ENCODE results near the gene ADAMTS17. TPM values are rescaled to one million over a fixed set of nuclear protein-coding genes. Genes with fewer than 3 reads are reported as not detected.

Gene ADAMTS17
- total RNA-seq, 1 donor from 2014 or later = 3.4 TPM

- Mint-ChIP-seq H3K27ac (ENCODE audit: unreplicated experiment) (no peak overlapping the region), H3K27me3 (ENCODE audit: low read depth) (peaks cover 6% of the 10 kb centered on the region), H3K4me3 (ENCODE audit: unreplicated experiment) (no peak overlapping the region)
These were observed 378.5 kb downstream of the ADAMTS17 start for GRCh38 chr15:99963096-99963825.

GRCh38 chr15:99962006-99962561 lies 379.7 kb downstream of the ADAMTS17 start:
- Mint-ChIP-seq H3K27ac (ENCODE audit: unreplicated experiment) (no peak overlapping the region), H3K27me3 (ENCODE audit: low read depth) (peaks cover 6% of the 10 kb centered on the region), H3K4me1 (ENCODE audit: low read depth) (peaks cover 20% of the 10 kb centered on the region), H3K9me3 (ENCODE audit: low read depth) (no peaks in the 10 kb centered on the region), H3K36me3 (ENCODE audit: low read depth) (no peaks in the 10 kb centered on the region), H3K4me3 (ENCODE audit: unreplicated experiment) (no peak overlapping the region)
- TF ChIP-seq, protein P1, sequence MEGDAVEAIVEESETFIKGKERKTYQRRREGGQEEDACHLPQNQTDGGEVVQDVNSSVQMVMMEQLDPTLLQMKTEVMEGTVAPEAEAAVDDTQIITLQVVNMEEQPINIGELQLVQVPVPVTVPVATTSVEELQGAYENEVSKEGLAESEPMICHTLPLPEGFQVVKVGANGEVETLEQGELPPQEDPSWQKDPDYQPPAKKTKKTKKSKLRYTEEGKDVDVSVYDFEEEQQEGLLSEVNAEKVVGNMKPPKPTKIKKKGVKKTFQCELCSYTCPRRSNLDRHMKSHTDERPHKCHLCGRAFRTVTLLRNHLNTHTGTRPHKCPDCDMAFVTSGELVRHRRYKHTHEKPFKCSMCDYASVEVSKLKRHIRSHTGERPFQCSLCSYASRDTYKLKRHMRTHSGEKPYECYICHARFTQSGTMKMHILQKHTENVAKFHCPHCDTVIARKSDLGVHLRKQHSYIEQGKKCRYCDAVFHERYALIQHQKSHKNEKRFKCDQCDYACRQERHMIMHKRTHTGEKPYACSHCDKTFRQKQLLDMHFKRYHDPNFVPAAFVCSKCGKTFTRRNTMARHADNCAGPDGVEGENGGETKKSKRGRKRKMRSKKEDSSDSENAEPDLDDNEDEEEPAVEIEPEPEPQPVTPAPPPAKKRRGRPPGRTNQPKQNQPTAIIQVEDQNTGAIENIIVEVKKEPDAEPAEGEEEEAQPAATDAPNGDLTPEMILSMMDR (IDR thresholded peaks at IDR 0.05) = no peak
- peak; percentile 69 for DNase-seq (ENCODE audit: low spot score)

More at GRCh38 chr15:99963096-99963825, 378.5 kb downstream of the ADAMTS17 start:
- TF ChIP-seq, protein P1 (IDR thresholded peaks at IDR 0.05) = no peak
- peaks cover 19% of the 10 kb centered on the region for H3K4me1 Mint-ChIP-seq (ENCODE audit: low read depth)
- no peaks in the 10 kb centered on the region for H3K36me3 Mint-ChIP-seq (ENCODE audit: low read depth)
- H3K9me3 Mint-ChIP-seq (ENCODE audit: low read depth) = no peaks in the 10 kb centered on the region
- DNase-seq (ENCODE audit: low spot score) = peak; percentile 22

GRCh38 chr15:99961011-99961441 lies 380.7 kb downstream of the ADAMTS17 start:
- Mint-ChIP-seq H3K27me3 (ENCODE audit: low read depth) (peaks cover 6% of the 10 kb centered on the region), H3K4me3 (ENCODE audit: unreplicated experiment) (no peak overlapping the region), H3K4me1 (ENCODE audit: low read depth) (peaks cover 20% of the 10 kb centered on the region), H3K36me3 (ENCODE audit: low read depth) (no peaks in the 10 kb centered on the region), H3K27ac (ENCODE audit: unreplicated experiment) (no peak overlapping the region), H3K9me3 (ENCODE audit: low read depth) (no peaks in the 10 kb centered on the region)
- TF ChIP-seq, protein P1 (IDR thresholded peaks at IDR 0.05) = peak; percentile 78
- DNase-seq (ENCODE audit: low spot score) = peak; percentile 47

- no peaks in the 10 kb centered on the region for H3K9me3 Mint-ChIP-seq (ENCODE audit: low read depth)
- no peaks in the 10 kb centered on the region for H3K36me3 Mint-ChIP-seq (ENCODE audit: low read depth)
- TF ChIP-seq, protein P1 (IDR thresholded peaks at IDR 0.05) = no peak
- no peak overlapping the region for H3K4me3 Mint-ChIP-seq (ENCODE audit: unreplicated experiment)
- H3K4me1 Mint-ChIP-seq (ENCODE audit: low read depth) = peaks cover 20% of the 10 kb centered on the region
- DNase-seq (ENCODE audit: low spot score) = no peak
- peaks cover 6% of the 10 kb centered on the region for H3K27me3 Mint-ChIP-seq (ENCODE audit: low read depth)
- no peak overlapping the region for H3K27ac Mint-ChIP-seq (ENCODE audit: unreplicated experiment)
These were observed 382.4 kb downstream of the ADAMTS17 start for GRCh38 chr15:99959326-99959725.

DNA sequence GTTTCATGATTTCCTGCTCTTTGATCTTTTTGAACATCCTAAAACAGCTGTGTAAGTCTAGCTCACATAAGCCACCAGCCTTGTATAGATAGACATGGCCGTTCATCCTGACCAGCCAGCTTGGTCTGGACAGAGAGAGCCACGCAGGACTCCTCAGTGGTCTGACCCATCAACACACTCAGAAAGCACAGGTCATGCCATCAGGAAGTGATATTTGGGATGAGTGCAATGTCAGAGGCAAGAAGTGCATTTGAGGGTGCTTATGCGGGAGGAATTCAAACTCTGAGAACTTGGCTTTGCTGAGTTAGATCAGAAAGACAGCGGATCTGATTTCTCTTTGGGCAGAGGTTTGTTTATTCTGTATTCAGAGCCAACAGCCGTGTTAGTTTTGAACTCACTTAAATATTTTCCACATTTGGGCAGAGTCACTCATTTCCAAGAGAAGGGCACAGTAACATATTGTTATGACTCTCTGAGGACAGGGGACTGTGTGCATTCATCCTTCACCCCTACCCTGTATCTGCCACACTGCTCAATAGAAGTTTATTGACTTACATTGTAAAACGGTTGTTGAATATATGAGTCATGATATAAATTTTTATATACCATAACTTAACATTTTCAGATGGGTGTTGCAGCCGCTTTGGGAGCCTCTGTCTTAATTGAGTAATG lies 383.2 kb downstream of the ADAMTS17 start:
- peaks cover 6% of the 10 kb centered on the region for H3K27me3 Mint-ChIP-seq (ENCODE audit: low read depth)
- H3K4me3 Mint-ChIP-seq (ENCODE audit: unreplicated experiment) = no peak overlapping the region
- no peaks in the 10 kb centered on the region for H3K9me3 Mint-ChIP-seq (ENCODE audit: low read depth)
- no peaks in the 10 kb centered on the region for H3K36me3 Mint-ChIP-seq (ENCODE audit: low read depth)
- peak overlapping the region; percentile 10 for H3K27ac Mint-ChIP-seq (ENCODE audit: unreplicated experiment)
- TF ChIP-seq, protein P1 (IDR thresholded peaks at IDR 0.05) = no peak
- DNase-seq (ENCODE audit: low spot score) = no peak
- peaks cover 20% of the 10 kb centered on the region for H3K4me1 Mint-ChIP-seq (ENCODE audit: low read depth)
